ENCODE results near the gene OSBPL7. TPM values are rescaled to one million over a fixed set of nuclear protein-coding genes. Genes with fewer than 3 reads are reported as not detected.

The OSBPL7 gene
- total RNA-seq, 4 donors from 2014 or later: 1.1 to 4.6 (median 1.6) TPM

DNA sequence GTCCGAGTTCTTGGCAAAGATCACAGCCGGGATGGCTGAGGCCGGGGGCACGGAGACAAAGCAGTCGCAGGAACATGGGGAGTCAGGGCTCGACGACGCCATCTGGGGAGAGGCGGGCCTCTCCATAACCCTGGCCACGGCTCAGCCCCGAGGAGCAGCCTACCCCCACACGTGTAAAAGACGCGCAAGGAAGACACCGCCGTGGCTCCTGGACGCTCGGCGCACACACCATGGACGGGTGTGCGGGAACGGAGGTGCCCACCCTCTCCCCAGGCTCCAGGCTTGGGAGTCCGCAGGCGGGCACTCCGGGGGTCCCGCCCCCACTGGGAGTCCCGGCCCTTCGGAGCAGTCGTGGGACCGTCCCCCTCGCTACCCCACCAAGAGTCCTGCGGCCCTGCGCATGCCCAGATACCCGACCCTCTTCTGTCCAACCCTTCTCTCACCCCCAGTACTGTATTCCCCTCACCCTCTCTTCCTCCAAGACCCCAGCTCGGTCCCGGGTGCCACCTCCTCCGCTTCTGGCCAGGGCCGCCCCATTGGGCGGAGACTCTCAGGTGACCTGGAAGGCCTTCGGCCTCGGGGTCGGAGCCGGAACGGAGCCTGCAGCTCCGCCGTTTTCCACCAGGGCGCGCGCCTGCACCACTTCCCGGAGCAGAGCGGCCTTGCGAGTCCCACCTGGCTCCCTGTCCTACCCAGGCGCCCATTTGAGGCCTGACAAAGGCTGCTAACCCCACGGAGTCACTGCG is 19.3 kb upstream of the OSBPL7 start, which contains the start of gene SCRN2:
SCRN2 (minus strand) TSS at position 532 of the 746 bp plus-strand sequence; CDS start at position 102, 430 bp downstream.
- DNase-seq: peak; percentile 16
- H3K27me3 ChIP-seq: peaks cover 0 to 16% (median 0%) of the 10 kb centered on the region in 4 donors
- H3K4me1 ChIP-seq: peaks cover 19 to 56% (median 24%) of the 10 kb centered on the region in 3 donors
- intact Hi-C loops (cut with DNase I): loop anchor here (2.0 kb wide), 1 partner anchor 50 kb away; no protein-coding TSS in a partner anchor
- H3K36me3 ChIP-seq: peaks cover 0 to 29% (median 0%) of the 10 kb centered on the region in 3 donors
- WGBS, 2 donors: 0% methylated on average over 8 to 23 of the region's 55 CpGs
- peak within 1 kb of the TSS; percentile 79 to 92 (median 90) for H3K4me3 ChIP-seq
- no peak for TF ChIP-seq POLR2A (IDR thresholded peaks at IDR 0.05)
- TF ChIP-seq, protein P1, sequence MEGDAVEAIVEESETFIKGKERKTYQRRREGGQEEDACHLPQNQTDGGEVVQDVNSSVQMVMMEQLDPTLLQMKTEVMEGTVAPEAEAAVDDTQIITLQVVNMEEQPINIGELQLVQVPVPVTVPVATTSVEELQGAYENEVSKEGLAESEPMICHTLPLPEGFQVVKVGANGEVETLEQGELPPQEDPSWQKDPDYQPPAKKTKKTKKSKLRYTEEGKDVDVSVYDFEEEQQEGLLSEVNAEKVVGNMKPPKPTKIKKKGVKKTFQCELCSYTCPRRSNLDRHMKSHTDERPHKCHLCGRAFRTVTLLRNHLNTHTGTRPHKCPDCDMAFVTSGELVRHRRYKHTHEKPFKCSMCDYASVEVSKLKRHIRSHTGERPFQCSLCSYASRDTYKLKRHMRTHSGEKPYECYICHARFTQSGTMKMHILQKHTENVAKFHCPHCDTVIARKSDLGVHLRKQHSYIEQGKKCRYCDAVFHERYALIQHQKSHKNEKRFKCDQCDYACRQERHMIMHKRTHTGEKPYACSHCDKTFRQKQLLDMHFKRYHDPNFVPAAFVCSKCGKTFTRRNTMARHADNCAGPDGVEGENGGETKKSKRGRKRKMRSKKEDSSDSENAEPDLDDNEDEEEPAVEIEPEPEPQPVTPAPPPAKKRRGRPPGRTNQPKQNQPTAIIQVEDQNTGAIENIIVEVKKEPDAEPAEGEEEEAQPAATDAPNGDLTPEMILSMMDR (IDR thresholded peaks at IDR 0.05): peak; percentile 95 to 99 (median 98)
- H3K9me3 ChIP-seq: no peaks in the 10 kb centered on the region
- peak within 1 kb of the TSS; percentile 47 to 86 (median 82) for H3K27ac ChIP-seq

DNA sequence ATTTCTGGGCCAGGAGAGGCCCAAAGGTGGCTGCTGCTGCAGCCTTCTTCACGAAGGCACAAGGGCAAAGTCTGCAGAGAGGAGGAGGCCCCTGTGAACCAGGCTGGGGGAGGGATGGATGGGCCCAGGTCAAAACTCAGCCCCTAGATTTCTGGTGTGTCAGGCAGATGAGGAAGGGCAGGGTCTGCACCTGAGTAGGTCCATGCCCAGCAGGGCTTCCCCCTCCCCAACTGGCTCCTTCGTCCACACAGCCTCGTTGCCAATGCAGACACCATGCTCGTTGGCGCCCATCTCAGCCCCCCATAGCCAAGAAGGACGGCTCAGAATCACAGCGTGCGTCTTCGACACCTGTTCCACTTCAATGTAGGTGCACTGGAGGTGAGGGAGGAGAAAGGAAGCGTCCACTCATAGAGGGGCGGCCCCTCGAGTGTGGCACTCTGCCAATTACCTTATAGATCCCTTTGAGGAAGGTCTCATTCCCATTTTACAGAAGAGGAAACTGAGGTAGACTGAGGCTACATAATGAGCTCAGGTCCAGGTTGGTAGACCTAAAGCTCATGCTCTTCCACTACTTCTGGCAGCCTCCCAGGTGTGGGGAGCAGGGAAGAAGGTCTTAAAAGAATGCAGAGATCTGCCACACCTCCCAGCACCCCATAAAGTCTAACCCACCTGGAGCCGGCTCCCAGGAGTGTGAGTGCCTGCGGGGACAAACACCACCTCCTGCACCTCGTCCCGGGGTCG is 18.6 kb upstream of the OSBPL7 start:
- intact Hi-C loops (cut with DNase I): loop anchor here (2.0 kb wide), 1 partner anchor 51 kb away; no protein-coding TSS in a partner anchor
- DNase-seq: no peak
- TF ChIP-seq, protein P1 (IDR thresholded peaks at IDR 0.05): no peak
- no peak for TF ChIP-seq POLR2A (IDR thresholded peaks at IDR 0.05)
- 44 to 62% methylated on average over 7 to 10 of the region's 17 CpGs for WGBS, 2 donors
- peaks cover 19 to 56% (median 24%) of the 10 kb centered on the region in 3 donors for H3K4me1 ChIP-seq
- H3K9me3 ChIP-seq: no peaks in the 10 kb centered on the region
- peak overlapping the region; percentile 79 to 92 (median 90) for H3K4me3 ChIP-seq
- H3K36me3 ChIP-seq: peaks cover 0 to 35% (median 0%) of the 10 kb centered on the region in 3 donors
- peak overlapping the region; percentile 47 to 86 (median 82) for H3K27ac ChIP-seq
- peaks cover 0 to 9% (median 0%) of the 10 kb centered on the region in 4 donors for H3K27me3 ChIP-seq

DNA sequence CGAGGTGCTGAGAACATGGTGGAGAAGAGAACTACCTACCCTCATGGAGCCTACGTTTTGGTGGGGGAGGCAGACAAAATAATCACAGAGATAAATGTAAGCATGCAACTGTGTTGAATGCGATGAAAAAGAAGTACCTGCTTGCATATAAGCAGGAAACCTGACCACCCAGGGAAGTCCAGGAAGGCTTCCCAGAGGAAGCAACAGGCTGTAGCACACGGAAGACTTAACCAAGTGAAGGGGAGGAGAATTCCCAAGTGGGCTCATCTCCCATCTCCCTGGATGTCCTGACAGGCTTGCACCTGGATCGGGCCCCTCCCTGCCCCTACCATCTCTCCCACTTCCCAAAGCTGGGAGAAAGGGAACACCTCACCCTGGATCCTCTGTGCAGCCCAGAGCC is 17.5 kb upstream of the OSBPL7 start:
- WGBS, 2 donors: 85 to 89% methylated on average over 5 of the region's 5 CpGs

DNA sequence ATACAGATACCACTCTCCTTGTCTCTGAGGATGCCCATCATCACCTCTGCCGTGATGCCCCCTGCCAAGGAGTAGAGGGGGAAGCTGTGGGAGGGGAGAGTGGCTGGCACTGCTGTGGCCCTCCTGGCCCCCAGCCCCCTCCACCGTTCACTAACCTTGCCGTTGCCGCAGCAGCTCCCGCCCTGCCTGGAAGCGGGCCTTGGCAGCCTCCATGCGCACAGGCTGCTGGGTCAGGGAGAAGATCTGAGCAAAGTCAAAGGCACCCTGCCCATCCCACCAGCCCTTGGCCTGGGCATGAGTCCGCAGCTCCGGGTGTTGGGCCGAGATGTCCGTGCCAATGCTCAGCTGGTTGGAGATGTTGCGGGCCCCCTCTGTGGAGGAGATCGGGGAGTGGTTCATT is 17.0 kb upstream of the OSBPL7 start:
- no peak for TF ChIP-seq POLR2A (IDR thresholded peaks at IDR 0.05)
- WGBS, 2 donors: 90 to 100% methylated on average over 1 to 2 of the region's 13 CpGs

More for the DNA sequence above, 17.5 kb upstream of the OSBPL7 start:
- intact Hi-C loops (cut with DNase I): no loop called here
- TF ChIP-seq, protein P1 (IDR thresholded peaks at IDR 0.05): no peak
- TF ChIP-seq POLR2A (IDR thresholded peaks at IDR 0.05): no peak
- H3K4me1 ChIP-seq: peaks cover 19 to 55% (median 24%) of the 10 kb centered on the region in 3 donors
- no peak for DNase-seq
- no peaks in the 10 kb centered on the region for H3K9me3 ChIP-seq
- H3K4me3 ChIP-seq: no peak overlapping the region
- no peaks in the 10 kb centered on the region for H3K27me3 ChIP-seq
- peaks cover 0 to 35% (median 0%) of the 10 kb centered on the region in 3 donors for H3K36me3 ChIP-seq
- H3K27ac ChIP-seq: no peak overlapping the region

DNA sequence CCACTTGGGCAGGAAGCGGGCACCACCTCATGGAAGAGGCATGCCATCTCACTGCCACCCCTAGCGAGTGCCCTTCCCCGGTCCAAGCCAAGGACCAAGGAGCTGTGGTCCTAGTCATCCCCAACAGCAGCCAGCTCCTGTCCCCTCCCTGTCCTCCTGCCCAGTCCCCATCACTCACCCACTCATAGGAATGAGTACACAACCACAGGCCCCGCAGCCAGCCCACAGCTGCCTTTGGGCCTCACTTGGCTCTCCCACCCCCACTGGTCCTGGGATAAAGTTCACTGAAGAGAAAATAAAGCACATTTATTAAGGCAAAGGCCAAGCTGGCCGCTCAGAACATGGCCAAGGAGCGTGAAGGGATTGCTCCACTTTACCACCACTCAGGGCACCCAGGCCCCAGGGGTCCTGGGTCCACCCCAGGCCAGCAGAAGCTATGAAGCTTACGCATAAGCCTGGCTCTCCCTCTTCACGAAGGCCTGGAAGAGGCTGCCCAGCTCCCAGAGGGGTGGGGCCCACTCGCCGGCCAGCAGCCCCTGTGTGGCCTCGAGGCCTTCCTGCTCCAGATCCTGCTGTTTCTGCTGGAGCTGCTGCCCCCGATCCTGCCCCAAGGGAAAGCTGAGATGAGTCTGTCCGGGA is 15.9 kb upstream of the OSBPL7 start:
- 87 to 100% methylated on average over 3 to 6 of the region's 13 CpGs for WGBS, 2 donors
- peak overlapping the region in 1 of 4 donors; percentile 19 for H3K27ac ChIP-seq
- intact Hi-C loops (cut with DNase I): no loop called here
- peaks cover 9 to 40% (median 18%) of the 10 kb centered on the region in 3 donors for H3K4me1 ChIP-seq
- no peak for TF ChIP-seq POLR2A (IDR thresholded peaks at IDR 0.05)
- TF ChIP-seq, protein P1 (IDR thresholded peaks at IDR 0.05): no peak
- no peaks in the 10 kb centered on the region for H3K27me3 ChIP-seq
- peaks cover 0 to 35% (median 0%) of the 10 kb centered on the region in 3 donors for H3K36me3 ChIP-seq
- DNase-seq: no peak
- H3K9me3 ChIP-seq: no peaks in the 10 kb centered on the region
- H3K4me3 ChIP-seq: no peak overlapping the region

More for the DNA sequence above, 17.0 kb upstream of the OSBPL7 start:
- Histone ChIP-seq H3K9me3 (no peaks in the 10 kb centered on the region), H3K27me3 (no peaks in the 10 kb centered on the region), H3K4me1 (peaks cover 17 to 51% (median 24%) of the 10 kb centered on the region in 3 donors), H3K4me3 (no peak overlapping the region), H3K27ac (no peak overlapping the region), H3K36me3 (peaks cover 0 to 35% (median 0%) of the 10 kb centered on the region in 3 donors)
- no peak for DNase-seq
- intact Hi-C loops (cut with DNase I): no loop called here

Measured in esophagus squamous epithelium (tissue), 5 donors.